IMR-90 (cell line): ENCODE data around the gene BEND3. TPM values are rescaled to one million over a fixed set of nuclear protein-coding genes. Genes with fewer than 3 reads are reported as not detected.

ENCODE experiments used
- ATAC-seq: fragments of 200-7000 bp; cut with Tn5 transposase; 2 replicates; pipeline ENCODE4 v1.9.1; 2020; ENCODE audit warnings: low read depth, mild to moderate bottlenecking, moderate library complexity
- BruUV-seq: library from RNA; stranded (reverse); fragments of 400-500 nt; replicated peaks from 2 replicates; lab custom pipeline; 2021; lab: Mats Ljungman, UMichigan
- CTCF ChIA-PET: fragments of 300-600 bp; formaldehyde crosslinking; extraction: SDS; loops from one replicate; lab custom pipeline; 2021; ENCODE audit warnings: antibody characterized with exemption; lab: Yijun Ruan, JAX
- POLR2A ChIA-PET: fragments of 300-600 bp; sonication (Branson Sonifier 250); formaldehyde crosslinking; loops from one replicate; lab custom pipeline; 2022; ENCODE audit warnings: antibody characterized with exemption; ENCODE audit not compliant: unreplicated experiment; lab: Charles Lee
- DNase-seq: peaks from one replicate; pipeline ENCODE4 v3.0.0; 2013
- H2AFZ ChIP-seq: replicated peaks from 2 replicates; pipeline ENCODE3; 2013; ENCODE audit warnings: low read length, mild to moderate bottlenecking; ENCODE audit not compliant: poor library complexity
- H2AK5ac ChIP-seq: 2 replicates; pipeline ENCODE4 v1.6.1; 2013; ENCODE audit warnings: low read depth, low read length, inconsistent platforms
- H2AK9ac ChIP-seq: replicated peaks from 2 replicates; pipeline ENCODE3; 2013; ENCODE audit warnings: mild to moderate bottlenecking, low read depth, low read length, moderate library complexity; ENCODE audit not compliant: poor library complexity
- H2BK120ac ChIP-seq: 2 replicates; pipeline ENCODE4 v1.6.1; 2013; ENCODE audit warnings: low read depth, low read length, inconsistent platforms
- H2BK15ac ChIP-seq: 3 replicates; pipeline ENCODE4 v1.6.1; 2013; ENCODE audit warnings: low read depth, low read length, inconsistent platforms
- H2BK20ac ChIP-seq: 2 replicates; pipeline ENCODE4 v1.6.1; 2013; ENCODE audit warnings: low read depth, mild to moderate bottlenecking, inconsistent platforms, low read length, moderate library complexity
- H2BK5ac ChIP-seq: 2 replicates; pipeline ENCODE4 v1.6.1; 2013; ENCODE audit warnings: mild to moderate bottlenecking, low read depth, low read length, inconsistent platforms; ENCODE audit not compliant: poor library complexity, severe bottlenecking
- H3K14ac ChIP-seq: replicated peaks from 2 replicates; pipeline ENCODE4 v1.6.1; 2013; ENCODE audit warnings: low read depth, low read length, inconsistent platforms
- H3K18ac ChIP-seq: 2 replicates; pipeline ENCODE4 v1.6.1; 2013; ENCODE audit warnings: low read depth, low read length, control low read depth
- H3K23ac ChIP-seq: 2 replicates; pipeline ENCODE4 v1.6.1; 2013; ENCODE audit warnings: low read depth, low read length, inconsistent platforms
- H3K27ac ChIP-seq: 2 replicates; pipeline ENCODE4 v1.5.1; 2013; ENCODE audit warnings: mild to moderate bottlenecking, control low read depth, low read length; ENCODE audit not compliant: insufficient read depth
- H3K27me3 ChIP-seq: 2 replicates; pipeline ENCODE4 v1.6.1; 2013; ENCODE audit warnings: low read length; ENCODE audit not compliant: control insufficient read depth, insufficient read depth
- H3K36me3 ChIP-seq: 2 replicates; pipeline ENCODE4 v1.6.1; 2013; ENCODE audit warnings: low read length, mixed read lengths; ENCODE audit not compliant: control insufficient read depth, insufficient read depth
- H3K4ac ChIP-seq: 2 replicates; pipeline ENCODE4 v1.6.1; 2013; ENCODE audit warnings: low read depth, low read length, inconsistent platforms
- H3K4me1 ChIP-seq: 2 replicates; pipeline ENCODE4 v1.6.1; 2013; ENCODE audit warnings: low read length, mixed read lengths; ENCODE audit not compliant: control insufficient read depth, insufficient read depth
- H3K4me2 ChIP-seq: 2 replicates; pipeline ENCODE4 v1.6.1; 2013; ENCODE audit warnings: low read depth, mild to moderate bottlenecking, control low read depth, low read length, moderate library complexity
- H3K4me3 ChIP-seq: 2 replicates; pipeline ENCODE4 v1.5.1; 2013; ENCODE audit warnings: low read depth, mild to moderate bottlenecking, control low read depth, low read length, moderate library complexity; ENCODE audit not compliant: insufficient read depth
- H3K56ac ChIP-seq: 2 replicates; pipeline ENCODE4 v1.6.1; 2013; ENCODE audit warnings: low read length, inconsistent platforms; ENCODE audit not compliant: insufficient read depth; ENCODE audit errors: extremely low read depth
- H3K79me1 ChIP-seq, 2 experiments: 2 replicates each; pipeline ENCODE4 v1.6.1; 2013; ENCODE audit warnings: low read length in 2 of 2, inconsistent platforms in 1 of 2, low read depth in 1 of 2
- H3K9ac ChIP-seq: 2 replicates; pipeline ENCODE4 v1.6.1; 2013; ENCODE audit warnings: low read depth, low read length, control low read depth
- H3K9me1 ChIP-seq: 2 replicates; pipeline ENCODE4 v1.6.1; 2013; ENCODE audit warnings: low read length, inconsistent platforms; ENCODE audit not compliant: insufficient read depth
- H3K9me3 ChIP-seq: 2 replicates; pipeline ENCODE4 v1.6.1; 2013; ENCODE audit warnings: low read length; ENCODE audit not compliant: control insufficient read depth, insufficient read depth
- H4K20me1 ChIP-seq: 2 replicates; pipeline ENCODE4 v1.6.1; 2013; ENCODE audit warnings: low read length, inconsistent platforms; ENCODE audit not compliant: insufficient read depth
- H4K5ac ChIP-seq: 2 replicates; pipeline ENCODE4 v1.6.1; 2013; ENCODE audit warnings: mild to moderate bottlenecking, low read depth, low read length, control low read depth
- H4K8ac ChIP-seq, 2 experiments: 2 replicates each; pipeline ENCODE4 v1.6.1; 2013; ENCODE audit warnings: low read depth in 2 of 2, low read length in 2 of 2, control low read depth in 1 of 2, inconsistent platforms in 1 of 2
- H4K91ac ChIP-seq: 2 replicates; pipeline ENCODE4 v1.6.1; 2013; ENCODE audit warnings: low read depth, low read length, inconsistent platforms; ENCODE audit not compliant: insufficient read depth
- USF2 ChIP-seq: fragments of 150-350 bp; IDR thresholded peaks from 2 replicates; pipeline ENCODE4 v1.6.1; 2017; ENCODE audit warnings: mild to moderate bottlenecking, antibody characterized with exemption, low read length, low read depth
- WGBS, 2 experiments: methylation state at CpG; one replicate each; pipeline versions ENCODE4 v1.1.5 to v1.1.7; 2013; ENCODE audit warnings: missing lambda C conversion rate in 2 of 2; ENCODE audit not compliant: insufficient read length in 1 of 2; ENCODE audit errors: extremely low coverage in 2 of 2; 5-methylcytosine and 5-hydroxymethylcytosine counted together
- dilution Hi-C: fragments of 300-500 bp; cut with HindIII; formaldehyde crosslinking; loops from one replicate; pipeline ENCODE4 v1.14.3; 2018; ENCODE audit warnings: low sequenced_read_pairs; ENCODE audit not compliant: unreplicated experiment
- in situ Hi-C: fragments of 300-500 bp; cut with MboI; formaldehyde crosslinking; loops from 3 replicates; pipeline ENCODE4 v1.14.3; 2019; ENCODE audit warnings: low sequenced_read_pairs, inconsistent platforms, mixed read lengths
- intact Hi-C: fragments of 100-400 bp; cut with micrococcal nuclease; formaldehyde crosslinking; loops from 2 replicates; pipeline ENCODE4 v1.10.0; 2022
- polyA plus RNA-seq, 3 experiments: library from polyadenylated mRNA; depleted of rRNA; stranded (reverse); fragments of >200 nt; gene quantifications; 2 replicates each; pipeline ENCODE4 v1.2.3, GENCODE V29; 2012; ENCODE audit warnings: low replicate concordance in 1 of 3
- total RNA-seq: library from RNA; depleted of rRNA; stranded (reverse); fragments of >200 nt; gene quantifications from 2 replicates; pipeline ENCODE4 v1.2.3, GENCODE V29; 2012

BEND3 gene
- total and polyA plus RNA-seq, 2 of the 4 experiments (the other 2 are of a cell fraction): 1.2 to 1.8 TPM

GRCh38 chr6:107069631-107070548 is 45.4 kb downstream of the BEND3 start:
- H3K36me3 ChIP-seq: peaks cover 6% of the 10 kb centered on the region
- DNase-seq: no peak
- no peak overlapping the region for H2BK120ac ChIP-seq
- H3K4me1 ChIP-seq: peaks cover 4% of the 10 kb centered on the region; the same call in 1 of the 2 replicates
- H4K20me1 ChIP-seq: no peaks in the 10 kb centered on the region
- dilution Hi-C loops (no loop called here), in situ Hi-C loops (no loop called here), intact Hi-C loops (no loop called here)
- ChIA-PET POLR2A (no interaction called here), CTCF (interaction anchor here (1.5 kb wide), 1 partner anchor 10 kb away, joined by 3 read pairs; no protein-coding TSS in a partner anchor)
- H3K14ac ChIP-seq: no peak overlapping the region
- no peak overlapping the region for H3K4me2 ChIP-seq
- H2BK20ac ChIP-seq: no peak overlapping the region
- H3K9me3 ChIP-seq: no peaks in the 10 kb centered on the region
- ATAC-seq: no peak
- no peak overlapping the region for H4K5ac ChIP-seq
- H2BK15ac ChIP-seq: no peak overlapping the region
- H2AK5ac ChIP-seq: no peak overlapping the region
- 98% methylated on average over 48 of the region's 53 CpGs; no CpG with 5 or more reads in 1 of the 2 experiments for WGBS, 2 experiments
- H3K9me1 ChIP-seq: no peaks in the 10 kb centered on the region
- no peak overlapping the region for H3K4me3 ChIP-seq
- no peak overlapping the region for H3K4ac ChIP-seq
- no peak overlapping the region for H2BK5ac ChIP-seq
- H4K8ac ChIP-seq: no peak overlapping the region
- no peak overlapping the region for H3K23ac ChIP-seq
- H3K79me1 ChIP-seq: no peaks in the 10 kb centered on the region
- H3K27me3 ChIP-seq: no peaks in the 10 kb centered on the region
- no peak overlapping the region for H3K56ac ChIP-seq
- no peak overlapping the region for H3K9ac ChIP-seq
- H3K27ac ChIP-seq: no peak overlapping the region
- H3K18ac ChIP-seq: no peak overlapping the region
- no peak overlapping the region for H2AFZ ChIP-seq
- no peak overlapping the region for H4K91ac ChIP-seq
- H2AK9ac ChIP-seq: no peak overlapping the region
- no TSS peak for BruUV-seq
- TF ChIP-seq USF2: no peak
